Measurements from ENCODE around the gene CCDC12. TPM values are rescaled to one million over a fixed set of nuclear protein-coding genes. Genes with fewer than 3 reads are reported as not detected.

The CCDC12 gene
- total RNA-seq, 1 experiment from 2014 or later: 36.0 TPM

DNA sequence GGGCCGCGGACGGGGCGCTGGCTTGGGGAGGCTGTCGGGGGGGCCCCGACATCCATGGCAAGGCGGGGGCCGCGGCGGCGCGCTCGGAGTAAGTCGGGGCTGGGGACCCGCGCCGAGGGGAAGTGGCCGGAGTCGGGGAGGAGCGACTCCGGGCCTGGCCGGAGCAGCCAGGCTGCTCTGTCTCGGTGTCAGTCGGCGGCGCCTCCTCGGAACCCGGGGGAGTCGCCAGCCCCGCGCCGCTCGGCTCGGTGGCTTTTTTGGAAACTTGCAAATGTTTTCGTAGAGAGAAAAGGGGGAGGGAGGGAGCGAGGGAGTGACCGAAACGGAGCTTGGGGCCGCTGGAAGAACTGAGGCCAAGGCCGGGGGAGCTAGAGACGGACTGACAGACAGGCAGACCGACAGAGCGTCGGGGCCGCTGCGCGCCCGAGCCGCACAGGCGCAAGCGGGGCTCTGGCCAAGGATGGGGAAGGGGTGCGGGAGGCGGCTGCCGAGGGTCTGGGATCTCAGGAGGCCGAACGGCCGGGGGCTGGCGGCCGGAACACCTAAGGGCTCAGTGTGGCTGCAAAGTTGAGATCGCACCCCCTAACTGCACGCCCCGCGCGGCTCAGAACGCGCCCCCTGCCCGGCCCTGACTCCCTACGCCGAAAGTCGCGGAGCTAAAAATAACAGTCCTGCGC, 94.0 kb downstream of the CCDC12 start:
- in situ Hi-C loops (cut with HindIII; ENCODE audit: low pct_unique_long_range_greater_than_20kb, low sequenced_read_pairs): no loop called here
- DNase-seq (ENCODE audit: low read depth): no peak

DNA sequence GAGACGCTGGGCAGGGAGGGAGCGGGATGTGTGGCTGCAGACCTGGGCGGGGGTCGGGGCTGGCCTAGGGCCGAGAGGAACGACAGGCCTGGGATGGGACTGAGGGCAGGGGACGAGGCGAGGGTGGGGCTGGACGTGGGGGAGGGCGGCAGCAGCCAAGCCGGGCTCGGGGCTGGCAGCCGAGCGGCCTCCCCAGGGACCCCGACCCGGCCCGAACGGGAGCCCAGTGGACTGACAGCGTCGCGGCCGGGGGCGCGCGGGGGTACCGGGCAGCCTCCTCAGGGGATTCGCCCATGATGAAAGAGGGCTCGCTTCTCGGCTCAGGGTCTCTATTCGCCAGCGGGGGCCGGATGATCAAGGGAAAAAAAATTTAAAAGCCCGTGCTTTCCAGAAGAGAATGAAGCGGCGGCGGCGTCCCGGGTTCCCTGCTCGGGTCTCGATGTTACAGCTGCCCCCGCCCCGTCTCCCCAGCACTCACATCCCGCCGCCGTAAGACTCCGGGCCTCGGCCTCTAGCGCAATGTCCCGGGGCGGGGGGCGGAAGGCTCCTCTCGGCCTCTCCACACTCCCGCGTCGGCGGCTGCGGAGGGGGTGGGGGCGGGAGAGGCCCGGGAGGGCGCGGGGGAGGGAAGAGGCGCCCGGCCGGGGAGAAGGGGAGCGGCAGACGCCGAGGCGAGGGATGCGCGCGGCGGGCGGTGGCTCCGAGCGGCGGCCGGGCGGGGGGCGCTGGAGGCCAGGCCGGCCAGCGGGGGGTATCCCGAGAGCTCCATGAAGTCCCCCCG, 94.8 kb downstream of the CCDC12 start:
- DNase-seq (ENCODE audit: low read depth): no peak
- in situ Hi-C loops (cut with HindIII; ENCODE audit: low pct_unique_long_range_greater_than_20kb, low sequenced_read_pairs): no loop called here

DNA sequence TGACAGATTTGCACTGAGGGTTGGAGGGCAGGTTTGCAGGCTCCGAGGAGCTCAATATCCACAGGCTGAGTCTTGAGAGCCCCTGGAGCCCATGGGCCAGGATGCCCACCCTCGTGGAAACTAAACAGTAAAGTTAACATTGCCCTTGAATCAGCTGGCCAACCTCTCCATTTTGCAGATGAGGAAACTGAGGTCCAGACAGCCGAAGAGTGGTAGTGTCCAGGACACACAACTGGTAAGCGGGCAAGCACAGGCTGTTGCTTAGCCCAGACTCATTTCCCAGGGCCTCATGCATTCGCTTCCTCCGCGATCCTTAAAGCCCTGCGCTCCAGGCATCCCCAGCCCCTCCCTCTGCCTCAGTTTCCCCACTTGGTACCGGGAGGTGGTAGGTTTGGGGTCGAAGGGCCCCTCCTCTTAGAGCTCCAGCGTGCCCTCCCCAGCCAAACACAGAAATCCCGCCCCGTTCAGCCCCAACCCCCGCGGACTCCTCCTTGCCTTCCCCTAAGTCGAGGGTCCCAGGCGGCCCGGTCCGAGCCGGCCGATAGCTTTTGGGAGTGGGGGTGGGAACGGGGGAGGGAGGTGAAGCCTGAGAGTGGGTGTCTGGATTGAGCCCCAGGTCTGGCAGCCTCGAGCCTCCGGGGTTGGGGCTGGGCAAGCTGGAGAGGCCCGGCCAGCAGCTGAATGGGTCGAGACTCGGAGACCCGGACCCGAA, 95.5 kb downstream of the CCDC12 start:
- DNase-seq (ENCODE audit: low read depth): no peak
- in situ Hi-C loops (cut with HindIII; ENCODE audit: low pct_unique_long_range_greater_than_20kb, low sequenced_read_pairs): no loop called here

DNA sequence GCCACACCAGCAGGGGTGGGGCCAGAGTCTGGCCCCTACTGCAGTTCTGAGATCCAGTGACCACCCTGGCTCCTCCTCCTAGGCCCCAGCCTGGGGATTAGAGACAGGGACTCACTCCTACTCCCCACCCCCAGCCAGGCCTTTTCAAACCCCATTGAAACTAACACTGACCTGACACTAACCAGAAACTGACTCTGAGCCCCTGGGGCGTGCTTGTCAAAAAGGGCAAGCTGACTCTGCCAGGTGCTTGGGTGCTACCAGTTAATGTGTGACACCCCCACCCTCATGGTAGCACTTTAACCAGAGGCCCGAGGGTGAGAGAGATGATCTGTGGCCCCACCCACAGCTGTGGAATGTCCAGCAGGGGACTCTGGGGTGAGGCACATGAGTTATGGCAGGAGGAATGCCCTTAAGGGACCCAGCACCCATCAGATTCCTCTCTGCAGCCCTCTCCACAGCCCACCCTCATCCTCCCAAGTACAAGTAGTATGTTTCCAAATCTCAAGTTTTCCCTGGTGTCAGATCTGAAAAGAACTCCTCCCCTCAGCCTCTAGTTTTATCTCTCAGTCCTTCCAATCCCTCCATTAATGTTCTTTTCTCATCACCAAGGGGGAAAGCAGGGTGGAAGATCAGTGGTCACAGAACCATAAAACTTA, 97.6 kb downstream of the CCDC12 start:
- in situ Hi-C loops (cut with HindIII; ENCODE audit: low pct_unique_long_range_greater_than_20kb, low sequenced_read_pairs): no loop called here
- DNase-seq (ENCODE audit: low read depth): peak; percentile 62

DNA sequence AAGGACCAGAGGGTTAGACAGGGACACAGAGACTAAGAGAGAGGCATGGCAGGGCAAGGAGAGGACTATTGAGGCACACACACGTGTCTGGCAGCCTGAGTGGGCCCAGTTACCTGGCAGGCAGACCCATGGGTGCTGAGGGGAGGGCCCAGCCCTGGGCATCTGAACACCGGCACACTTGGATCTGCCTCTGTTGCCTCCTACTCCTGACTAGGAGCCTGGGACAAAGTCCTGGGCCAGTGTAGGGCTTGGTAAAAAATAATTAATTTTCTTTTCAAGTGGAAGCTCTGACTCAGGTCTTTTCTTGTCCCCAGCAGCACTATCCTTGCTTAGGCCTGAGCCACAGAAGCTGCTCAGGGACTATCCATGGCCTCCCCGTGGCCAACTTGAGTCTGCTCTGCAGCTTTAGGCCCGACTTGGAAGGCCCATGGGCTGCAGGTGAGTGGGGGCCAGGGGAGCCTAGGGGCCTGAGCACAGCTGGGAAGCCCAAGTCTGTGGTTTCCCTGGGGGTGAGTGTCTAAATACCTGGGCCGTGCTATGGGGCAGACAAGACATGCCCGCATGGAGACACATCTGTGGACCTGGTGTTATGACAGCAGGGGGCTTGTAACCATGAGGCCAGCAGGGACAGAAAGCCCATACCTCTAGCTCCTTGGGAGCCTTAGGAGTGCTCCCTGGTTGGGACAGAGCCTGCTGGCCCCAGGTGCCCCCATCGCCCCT, 99.0 kb downstream of the CCDC12 start, which contains the start of gene PTH1R:
PTH1R (plus strand) TSS at position 316 of the 720 bp plus-strand sequence. CDS start 5,839 bp downstream, outside the sequence.
- in situ Hi-C loops (cut with HindIII; ENCODE audit: low pct_unique_long_range_greater_than_20kb, low sequenced_read_pairs): no loop called here
- DNase-seq (ENCODE audit: low read depth): no peak

DNA sequence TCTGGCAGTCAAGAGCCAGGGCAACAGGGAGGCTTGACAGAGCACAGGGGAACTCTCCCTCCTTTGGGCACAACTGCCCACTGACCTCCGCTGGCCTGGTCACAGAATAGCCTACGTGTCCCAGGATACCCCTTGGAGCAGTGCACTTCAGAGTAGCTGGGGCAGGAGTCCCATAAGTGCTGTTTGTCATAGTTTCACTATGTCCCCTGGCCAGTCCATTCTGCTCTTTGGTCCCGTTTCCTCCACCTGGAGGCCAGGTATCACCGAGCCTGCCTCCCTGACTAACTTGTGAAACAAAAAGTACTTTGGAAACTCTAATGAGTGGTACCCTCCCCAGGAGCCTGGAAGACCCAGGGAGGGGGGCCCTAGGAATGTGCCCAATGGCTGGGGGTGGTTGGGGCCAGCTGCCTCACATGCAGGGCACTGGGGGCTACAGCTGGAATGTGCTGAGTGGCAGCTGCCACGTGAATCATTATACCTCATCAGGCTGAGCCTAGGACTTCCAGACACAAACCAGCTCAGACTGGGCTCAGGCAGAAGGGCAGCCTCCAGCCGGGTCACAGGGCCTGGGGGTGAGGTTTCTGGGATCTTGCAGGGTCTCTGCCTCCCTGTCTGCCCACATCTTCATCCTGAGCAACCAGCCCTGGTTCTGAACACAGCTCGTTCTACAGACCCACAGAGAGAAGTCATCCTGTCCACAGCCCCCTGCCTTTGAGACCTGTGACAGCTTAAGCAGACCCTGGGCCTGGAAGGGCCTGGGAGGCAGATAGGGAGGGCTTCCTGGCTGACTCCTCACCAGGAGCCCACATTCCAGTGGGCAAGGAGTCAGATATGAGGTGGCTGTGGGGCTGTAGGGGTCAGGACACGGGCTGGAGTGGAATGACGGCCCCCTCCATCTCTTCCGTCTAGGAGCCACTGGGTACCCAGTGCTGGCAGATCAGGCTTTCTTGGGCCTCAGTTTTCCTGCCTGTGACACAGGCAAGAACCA, 99.9 kb downstream of the CCDC12 start:
- no peak for DNase-seq (ENCODE audit: low read depth)
- in situ Hi-C loops (cut with HindIII; ENCODE audit: low pct_unique_long_range_greater_than_20kb, low sequenced_read_pairs): no loop called here

DNA sequence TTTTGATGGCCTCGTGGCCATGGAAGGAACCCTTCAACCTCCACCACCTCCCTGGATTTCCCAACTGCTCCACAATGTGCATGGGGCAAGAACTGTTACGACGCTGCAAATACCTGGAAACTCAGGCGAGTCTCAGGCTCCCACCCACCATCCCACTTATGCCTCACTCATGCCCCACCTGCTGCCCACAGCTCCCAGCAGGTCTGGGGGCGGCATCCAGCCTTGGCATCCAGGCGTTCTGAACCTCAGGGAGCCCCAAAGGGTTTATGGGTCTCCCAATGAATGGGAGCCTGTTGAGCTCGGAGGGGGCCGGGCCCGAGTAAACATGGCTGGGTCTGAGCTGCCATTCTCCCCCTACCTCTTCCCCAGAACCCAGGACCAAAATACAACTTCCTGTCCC, 101.0 kb downstream of the CCDC12 start:
- in situ Hi-C loops (cut with HindIII; ENCODE audit: low pct_unique_long_range_greater_than_20kb, low sequenced_read_pairs): no loop called here
- no peak for DNase-seq (ENCODE audit: low read depth)

DNA sequence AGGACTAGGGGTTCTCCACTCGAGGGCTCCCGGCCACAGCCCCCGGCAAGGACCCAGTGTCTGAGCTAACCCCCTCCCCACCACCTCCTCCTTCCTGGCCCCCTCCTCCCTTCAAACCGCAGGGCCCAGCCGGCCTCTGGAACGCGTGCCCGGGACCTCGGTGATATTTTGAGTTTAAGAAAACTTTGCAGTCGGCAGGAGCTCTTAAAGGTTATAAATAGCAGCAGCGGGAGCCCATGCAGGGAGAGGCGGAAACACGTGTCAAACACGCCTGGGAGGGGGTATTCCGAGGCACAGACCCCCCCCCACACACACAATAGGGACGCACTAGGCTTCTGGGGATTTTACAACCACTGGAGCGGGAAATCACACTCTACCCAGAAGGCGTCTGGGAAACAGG, 102.1 kb downstream of the CCDC12 start:
- DNase-seq (ENCODE audit: low read depth): no peak
- in situ Hi-C loops (cut with HindIII; ENCODE audit: low pct_unique_long_range_greater_than_20kb, low sequenced_read_pairs): no loop called here

DNA sequence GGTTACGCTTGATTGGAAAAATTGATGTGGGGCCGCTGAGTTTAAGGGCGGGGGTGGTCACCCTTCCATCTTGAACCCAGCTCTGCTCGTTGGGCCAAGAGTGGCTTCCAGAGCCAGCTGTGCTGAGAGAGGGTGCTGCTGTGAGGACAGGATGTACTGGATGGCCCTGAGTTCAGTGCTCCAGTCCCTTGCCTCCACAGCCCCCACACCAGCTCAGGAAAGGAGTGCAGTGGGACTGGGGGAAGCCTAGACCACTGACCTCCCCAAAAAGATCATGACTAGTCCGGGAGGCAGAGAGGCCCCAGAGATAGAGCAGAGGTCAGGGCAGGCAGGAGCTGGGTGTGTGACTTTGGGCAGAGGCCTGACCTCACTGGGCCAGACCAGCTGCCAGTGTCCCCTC, 103.0 kb downstream of the CCDC12 start:
- in situ Hi-C loops (cut with HindIII; ENCODE audit: low pct_unique_long_range_greater_than_20kb, low sequenced_read_pairs): no loop called here
- no peak for DNase-seq (ENCODE audit: low read depth)

Other genes starting within 250 kb of the CCDC12 start
- not detected in 2 replicates for gene MYL3, start 113.3 kb downstream of the CCDC12 start, total RNA-seq (2014; rRNA removed; shearing (Covaris generic); ENCODE audit: low replicate concordance)
- 3.1 and 3.3 TPM in 2 replicates for gene PTH1R, start 99.0 kb downstream of the CCDC12 start, total RNA-seq (2014; rRNA removed; shearing (Covaris generic); ENCODE audit: low replicate concordance)
- 6.9 and 9.6 TPM in 2 replicates for gene NBEAL2, start 2.9 kb upstream of the CCDC12 start, total RNA-seq (2014; rRNA removed; shearing (Covaris generic); ENCODE audit: low replicate concordance)
- 10.9 and 15.7 TPM in 2 replicates for gene SETD2, start 187.4 kb upstream of the CCDC12 start, total RNA-seq (2014; rRNA removed; shearing (Covaris generic); ENCODE audit: low replicate concordance)